ENCODE data around the gene KCNJ2.

Gene KCNJ2

GRCh38 chr17:70168977-70169708 lies at the start of gene KCNJ2:
Gene KCNJ2, plus strand, starts transcription at chr17:70169532. Its CDS starts 5,508 bp downstream, at chr17:70175040.
- H3K9me3 ChIP-seq (ENCODE audit: insufficient read depth, low read length, severe bottlenecking): no peaks in the 10 kb centered on the region
- H3K9ac ChIP-seq (ENCODE audit: low read depth, low read length): no peak within 1 kb of the TSS
- no peaks in the 10 kb centered on the region for H3K27me3 ChIP-seq (ENCODE audit: insufficient read depth, low read length, poor library complexity)
- no peaks in the 10 kb centered on the region for H3K36me3 ChIP-seq (ENCODE audit: insufficient read depth, low read length)
- H3K4me2 ChIP-seq (ENCODE audit: insufficient read depth, low read length): no peak within 1 kb of the TSS
- TF ChIP-seq CTCF (IDR thresholded peaks at IDR 0.05; ENCODE audit: borderline replicate concordance, extremely low read depth, low read length, poor library complexity, severe bottlenecking): no peak
- no peak for TF ChIP-seq EZH2 (IDR thresholded peaks at IDR 0.05; ENCODE audit: borderline replicate concordance, low read depth, low read length, severe bottlenecking)
- H4K20me1 ChIP-seq (ENCODE audit: insufficient read depth, low read length): no peaks in the 10 kb centered on the region
- no peak within 1 kb of the TSS for H2AFZ ChIP-seq (ENCODE audit: low read depth, low read length)
- ATAC-seq (ENCODE audit: insufficient read depth, low read depth) (no peak), DNase-seq (no peak)
- no peaks in the 10 kb centered on the region for H3K4me1 ChIP-seq (ENCODE audit: insufficient read depth, low read length)
- H3K4me3 ChIP-seq (ENCODE audit: low read depth in 1 of 2, low read length in 2 of 2): no peak within 1 kb of the TSS
- no peak within 1 kb of the TSS for H3K27ac ChIP-seq (ENCODE audit: low read length)
- H3K79me2 ChIP-seq (ENCODE audit: insufficient read depth, low read length): no peaks in the 10 kb centered on the region

- no peak overlapping the region for H3K9ac ChIP-seq (ENCODE audit: low read depth, low read length)
- DNase-seq (no peak), ATAC-seq (ENCODE audit: insufficient read depth, low read depth) (no peak)
- H3K27ac ChIP-seq (ENCODE audit: low read length): no peak overlapping the region
- H3K4me2 ChIP-seq (ENCODE audit: insufficient read depth, low read length): no peak overlapping the region
- H3K4me1 ChIP-seq (ENCODE audit: insufficient read depth, low read length): no peaks in the 10 kb centered on the region
- H2AFZ ChIP-seq (ENCODE audit: low read depth, low read length): no peak overlapping the region
- H3K79me2 ChIP-seq (ENCODE audit: insufficient read depth, low read length): no peaks in the 10 kb centered on the region
- no peaks in the 10 kb centered on the region for H3K9me3 ChIP-seq (ENCODE audit: insufficient read depth, low read length, severe bottlenecking)
- no peak overlapping the region for H3K4me3 ChIP-seq (ENCODE audit: low read depth in 1 of 2, low read length in 2 of 2)
- H4K20me1 ChIP-seq (ENCODE audit: insufficient read depth, low read length): no peaks in the 10 kb centered on the region
- TF ChIP-seq CTCF (IDR thresholded peaks at IDR 0.05; ENCODE audit: borderline replicate concordance, extremely low read depth, low read length, poor library complexity, severe bottlenecking) (no peak), EZH2 (IDR thresholded peaks at IDR 0.05; ENCODE audit: borderline replicate concordance, low read depth, low read length, severe bottlenecking) (no peak)
- no peaks in the 10 kb centered on the region for H3K36me3 ChIP-seq (ENCODE audit: insufficient read depth, low read length)
- H3K27me3 ChIP-seq (ENCODE audit: insufficient read depth, low read length, poor library complexity): no peaks in the 10 kb centered on the region
Measured at GRCh38 chr17:70119545-70119944, 49.8 kb upstream of the KCNJ2 start.

- Histone ChIP-seq H3K9me3 (ENCODE audit: insufficient read depth, low read length, severe bottlenecking) (no peaks in the 10 kb centered on the region), H3K4me2 (ENCODE audit: insufficient read depth, low read length) (no peak overlapping the region), H3K4me1 (ENCODE audit: insufficient read depth, low read length) (no peaks in the 10 kb centered on the region), H3K27me3 (ENCODE audit: insufficient read depth, low read length, poor library complexity) (no peaks in the 10 kb centered on the region), H3K36me3 (ENCODE audit: insufficient read depth, low read length) (no peaks in the 10 kb centered on the region), H4K20me1 (ENCODE audit: insufficient read depth, low read length) (no peaks in the 10 kb centered on the region), H3K27ac (ENCODE audit: low read length) (no peak overlapping the region), H3K4me3 (ENCODE audit: low read depth in 1 of 2, low read length in 2 of 2) (no peak overlapping the region), H3K9ac (ENCODE audit: low read depth, low read length) (no peak overlapping the region), H2AFZ (ENCODE audit: low read depth, low read length) (no peak overlapping the region), H3K79me2 (ENCODE audit: insufficient read depth, low read length) (no peaks in the 10 kb centered on the region)
- DNase-seq (no peak), ATAC-seq (ENCODE audit: insufficient read depth, low read depth) (no peak)
- TF ChIP-seq CTCF (IDR thresholded peaks at IDR 0.05; ENCODE audit: borderline replicate concordance, extremely low read depth, low read length, poor library complexity, severe bottlenecking): no peak
- no peak for TF ChIP-seq EZH2 (IDR thresholded peaks at IDR 0.05; ENCODE audit: borderline replicate concordance, low read depth, low read length, severe bottlenecking)
Measured at GRCh38 chr17:70119983-70120382, 49.3 kb upstream of the KCNJ2 start.

Data from DND-41 (cell line).